HepG2 (cell line): ENCODE results near the gene RAP1GAP2. TPM values are rescaled to one million over a fixed set of nuclear protein-coding genes. Genes with fewer than 3 reads are reported as not detected.

Experiments
- ARHGAP35 ChIP-seq: sonication (generic); formaldehyde crosslinking; IDR thresholded peaks from 2 replicates; pipeline ENCODE4 v1.9.0; 2022; ENCODE audit warnings: mild to moderate bottlenecking, inconsistent platforms, moderate library complexity, missing genetic modification reagents, borderline replicate concordance
- FOXC1 ChIP-seq: sonication (generic); formaldehyde crosslinking; IDR thresholded peaks from 2 replicates; pipeline ENCODE4 v1.8.0; 2022; ENCODE audit warnings: mild to moderate bottlenecking, missing genetic modification reagents, borderline replicate concordance
- HIC2 ChIP-seq: sonication (generic); formaldehyde crosslinking; IDR thresholded peaks from 2 replicates; pipeline ENCODE4 v1.9.0; 2022; ENCODE audit warnings: low read depth, missing genetic modification reagents
- KAT8 ChIP-seq: IDR thresholded peaks from 2 replicates; pipeline ENCODE4 v1.6.1; 2016; ENCODE audit warnings: missing genetic modification reagents, missing compliant biosample characterization
- KLF16 ChIP-seq, 2 experiments: sonication (generic) in 1 of 2; formaldehyde crosslinking in 1 of 2; IDR thresholded peaks; 2 replicates each; pipeline versions ENCODE4 v1.6.1 to v1.8.0; 2016 to 2023; ENCODE audit warnings: missing genetic modification reagents in 2 of 2, missing compliant biosample characterization in 1 of 2
- MTERF4 ChIP-seq: sonication (generic); formaldehyde crosslinking; IDR thresholded peaks from 2 replicates; pipeline ENCODE4 v1.8.0; 2023; ENCODE audit warnings: mild to moderate bottlenecking, missing genetic modification reagents
- PATZ1 ChIP-seq: sonication (generic); formaldehyde crosslinking; IDR thresholded peaks from 2 replicates; pipeline ENCODE4 v1.4.0; 2020; ENCODE audit warnings: missing genetic modification reagents
- POGK ChIP-seq: sonication (generic); formaldehyde crosslinking; conservative IDR thresholded peaks from 2 replicates; pipeline ENCODE4 v1.8.0; 2022; ENCODE audit warnings: mild to moderate bottlenecking, moderate library complexity, missing genetic modification reagents
- TSC22D2 ChIP-seq: sonication (generic); formaldehyde crosslinking; IDR thresholded peaks from 2 replicates; pipeline ENCODE4 v1.5.1; 2020; ENCODE audit warnings: missing genetic modification reagents, mild to moderate bottlenecking, borderline replicate concordance
- YEATS2 ChIP-seq: sonication (generic); formaldehyde crosslinking; IDR thresholded peaks from 2 replicates; pipeline ENCODE4 v1.4.0; 2020; ENCODE audit warnings: missing genetic modification reagents, borderline replicate concordance
- ZNF317 ChIP-seq: sonication (generic); formaldehyde crosslinking; IDR thresholded peaks from 2 replicates; pipeline ENCODE4 v1.5.0; 2020; ENCODE audit warnings: mild to moderate bottlenecking, missing genetic modification reagents
- ZNF607 ChIP-seq: sonication (generic); formaldehyde crosslinking; IDR thresholded peaks from 2 replicates; pipeline ENCODE4 v1.5.1; 2020; ENCODE audit warnings: missing genetic modification reagents, mild to moderate bottlenecking, borderline replicate concordance
- ZNF781 ChIP-seq: sonication (generic); formaldehyde crosslinking; IDR thresholded peaks from 2 replicates; pipeline ENCODE4 v1.5.1; 2020; ENCODE audit warnings: borderline replicate concordance, mild to moderate bottlenecking, missing genetic modification reagents; ENCODE audit errors: not compliant biosample characterization
- ZSCAN9 ChIP-seq: IDR thresholded peaks from 2 replicates; pipeline ENCODE4 v1.6.1; 2016; ENCODE audit warnings: borderline replicate concordance
- polyA plus RNA-seq, 8 experiments: library from polyadenylated mRNA; depleted of rRNA in 3 of 8; stranded (reverse) in 7 of 8; unstranded in 1 of 8; fragments of >200 nt; fragmentation: Illumina TruSeq in 4 of 8; extraction: Trizol in 4 of 8; gene quantifications; 2 replicates each; pipeline versions ENCODE4 v1.2.1 to v1.2.3, GENCODE V29; 2011 to 2016; ENCODE audit warnings: low read depth in 4 of 8, missing spikeins in 1 of 8, mixed read lengths in 1 of 8; ENCODE audit not compliant: insufficient read depth in 1 of 8
- total RNA-seq, 5 experiments: library from RNA; depleted of rRNA; stranded (reverse); fragments of >200 nt; fragmentation: Illumina TruSeq; extraction: Trizol; gene quantifications; 2 replicates each; pipeline ENCODE4 v1.2.3, GENCODE V29; 2016; ENCODE audit warnings: low read depth in 1 of 5
- TF ChIP-seq, protein P1 (sequence below): sonication (generic); formaldehyde crosslinking; IDR thresholded peaks from 2 replicates; pipeline ENCODE4 v1.8.1; 2023; ENCODE audit warnings: mild to moderate bottlenecking, moderate library complexity, missing genetic modification reagents
- TF ChIP-seq, protein P2 (sequence below): sonication (generic); formaldehyde crosslinking; IDR thresholded peaks from 2 replicates; pipeline ENCODE4 v1.4.0; 2020; ENCODE audit warnings: missing genetic modification reagents
- TF ChIP-seq, protein P3 (sequence below): IDR thresholded peaks from 2 replicates; pipeline ENCODE4 v1.6.1; 2016; ENCODE audit warnings: low read depth, borderline replicate concordance

Gene RAP1GAP2
- total and polyA plus RNA-seq, 2 of the 13 experiments (the other 11 are each of a cell fraction or from before 2014, with no cell fraction given) = 10.9 to 12.0 TPM

- TF ChIP-seq POGK (CRISPR knock-in tag) (0 out of 2 replicates have a peak, but pooled peaks have one; percentile 40), ZNF317 (CRISPR knock-in tag) (no peak), ZSCAN9 (CRISPR knock-in tag) (0 out of 2 replicates have a peak, but pooled peaks have one; percentile 28), PATZ1 (CRISPR knock-in tag) (peak; percentile 84), ZNF781 (CRISPR knock-in tag) (no peak), ZNF607 (CRISPR knock-in tag) (0 out of 2 replicates have a peak, but pooled peaks have one; percentile 34), ARHGAP35 (CRISPR knock-in tag) (0 out of 2 replicates have a peak, but pooled peaks have one; percentile 33), KAT8 (CRISPR knock-in tag) (peak; percentile 50; the same call in 1 of the 2 replicates), YEATS2 (CRISPR knock-in tag) (peak; percentile 31; the same call in 1 of the 2 replicates), KLF16 (CRISPR knock-in tag; IDR thresholded peaks at IDR 0.05) (peak in 1 of 2 experiments; percentile 29; a peak in 1 of 4 replicates), TSC22D2 (CRISPR knock-in tag) (no peak), HIC2 (CRISPR knock-in tag) (0 out of 2 replicates have a peak, but pooled peaks have one; percentile 39), MTERF4 (CRISPR knock-in tag) (0 out of 2 replicates have a peak, but pooled peaks have one; percentile 52), FOXC1 (CRISPR knock-in tag) (no peak)
- TF ChIP-seq, protein P1, sequence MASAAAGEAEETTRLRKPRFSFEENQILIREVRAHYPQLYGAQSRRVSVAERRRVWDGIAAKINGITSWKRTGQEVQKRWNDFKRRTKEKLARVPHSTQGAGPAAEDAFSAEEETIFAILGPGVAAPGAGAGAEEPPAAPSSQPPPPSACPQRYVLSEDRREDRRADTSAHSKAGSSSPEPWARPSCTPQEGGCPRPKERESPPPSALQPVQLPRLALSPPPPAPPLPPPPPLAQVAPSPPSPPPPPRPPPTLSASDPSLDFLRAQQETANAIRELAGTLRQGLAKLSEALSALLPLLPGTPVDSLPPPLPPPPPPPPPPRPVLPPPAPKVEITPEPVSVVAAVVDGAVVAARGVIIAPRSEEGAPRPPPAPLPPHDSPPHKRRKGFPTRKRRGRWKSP (CRISPR knock-in tag) = peak; percentile 73
- TF ChIP-seq, protein P2, sequence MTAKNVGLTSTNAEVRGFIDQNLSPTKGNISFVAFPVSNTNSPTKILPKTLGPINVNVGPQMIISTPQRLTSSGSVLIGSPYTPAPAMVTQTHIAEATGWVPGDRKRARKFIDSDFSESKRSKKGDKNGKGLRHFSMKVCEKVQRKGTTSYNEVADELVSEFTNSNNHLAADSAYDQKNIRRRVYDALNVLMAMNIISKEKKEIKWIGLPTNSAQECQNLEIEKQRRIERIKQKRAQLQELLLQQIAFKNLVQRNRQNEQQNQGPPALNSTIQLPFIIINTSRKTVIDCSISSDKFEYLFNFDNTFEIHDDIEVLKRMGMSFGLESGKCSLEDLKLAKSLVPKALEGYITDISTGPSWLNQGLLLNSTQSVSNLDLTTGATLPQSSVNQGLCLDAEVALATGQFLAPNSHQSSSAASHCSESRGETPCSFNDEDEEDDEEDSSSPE (CRISPR knock-in tag) = peak; percentile 57; the same call in 1 of the 2 replicates
- TF ChIP-seq, protein P3, sequence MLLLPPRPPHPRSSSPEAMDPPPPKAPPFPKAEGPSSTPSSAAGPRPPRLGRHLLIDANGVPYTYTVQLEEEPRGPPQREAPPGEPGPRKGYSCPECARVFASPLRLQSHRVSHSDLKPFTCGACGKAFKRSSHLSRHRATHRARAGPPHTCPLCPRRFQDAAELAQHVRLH (CRISPR knock-in tag) = peak; percentile 50; the same call in 1 of the 2 replicates
Measured at GRCh38 chr17:2786176-2786881, 9.9 kb upstream of the RAP1GAP2 start (continued).
